ENCODE data around the gene TRAPPC6A.

TRAPPC6A gene

DNA sequence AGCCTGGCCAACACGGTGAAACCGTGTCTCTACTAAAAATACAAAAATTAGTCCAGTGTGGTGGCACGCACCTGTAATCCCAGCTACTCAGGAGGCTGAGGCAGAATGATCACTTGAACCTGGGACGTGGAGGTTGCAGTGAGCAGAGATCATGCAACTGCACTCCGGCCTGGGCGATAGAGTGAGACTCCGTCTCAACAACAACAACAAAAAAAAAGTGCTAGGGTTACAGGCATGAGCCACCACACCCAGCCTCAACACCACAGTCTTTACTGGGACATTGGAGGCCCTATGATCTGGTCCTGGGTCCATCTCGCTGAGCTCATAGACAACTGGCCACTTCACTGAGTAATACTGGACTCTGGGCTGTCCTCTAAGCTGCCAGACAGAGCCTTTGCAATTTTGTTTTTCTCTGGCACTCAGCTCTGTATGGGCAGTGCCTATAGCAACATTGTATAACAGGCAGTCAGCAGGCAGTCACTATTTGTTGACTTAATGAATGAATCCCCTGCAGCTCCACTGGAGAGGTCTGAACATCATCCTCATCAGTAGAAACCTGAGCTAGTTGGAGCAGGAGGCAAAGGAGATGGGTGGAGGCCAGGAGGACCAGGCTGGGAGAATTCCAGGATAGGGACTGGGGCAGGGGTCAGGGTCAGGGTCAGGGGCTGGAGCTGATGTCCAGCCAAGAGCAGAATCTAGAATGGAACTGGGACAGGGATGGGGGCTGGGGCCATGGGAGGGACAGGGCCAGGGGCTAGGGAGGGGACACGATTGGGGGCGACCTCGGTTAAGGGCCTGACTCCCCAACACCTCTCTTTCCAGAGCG, 8.7 kb upstream of the TRAPPC6A start:
- FAIRE-seq (no peak), DNase-seq (ENCODE audit: low spot score) (no peak)

DNA sequence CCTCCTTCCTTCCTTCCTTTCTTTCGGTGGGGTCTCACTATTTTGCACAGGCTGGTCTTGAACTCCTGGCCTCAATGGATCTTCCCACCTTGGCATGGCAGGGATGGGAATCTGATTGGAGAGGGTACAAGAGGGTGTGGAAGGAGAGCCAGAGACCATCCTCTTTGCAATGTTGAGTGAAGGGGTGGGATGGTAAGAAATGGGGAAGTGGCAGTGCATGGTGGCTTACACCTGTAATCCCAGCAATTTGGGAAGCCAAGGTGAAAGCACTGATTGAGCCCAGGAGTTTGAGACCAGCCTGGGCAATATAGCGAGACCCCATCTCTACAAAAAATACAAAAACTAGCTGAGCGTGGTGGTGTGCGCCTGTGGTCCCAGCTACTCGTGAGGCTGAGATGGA, 6.1 kb upstream of the TRAPPC6A start:
- DNase-seq (ENCODE audit: low spot score) (no peak), FAIRE-seq (no peak)

DNA sequence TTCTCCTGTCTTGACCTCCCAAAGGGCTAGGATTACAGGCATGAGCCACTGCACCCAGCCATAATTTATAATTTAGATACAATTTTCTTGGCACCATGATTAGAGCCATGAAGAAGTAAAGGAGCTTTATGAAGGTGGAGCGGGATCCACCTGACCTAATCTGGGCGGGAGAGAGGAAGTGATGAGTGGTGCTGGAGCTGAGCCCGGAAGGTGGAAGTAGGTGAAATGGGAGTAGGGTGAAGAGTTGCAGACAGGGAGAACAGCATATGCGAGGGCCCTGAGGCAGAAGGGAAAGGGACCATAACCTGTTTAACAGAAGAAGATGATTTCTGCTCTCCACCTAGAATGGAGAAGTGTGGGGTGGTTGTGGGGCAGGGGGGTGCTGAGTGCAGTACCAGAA, 4.7 kb upstream of the TRAPPC6A start:
- FAIRE-seq (no peak), DNase-seq (ENCODE audit: low spot score) (no peak)

DNA sequence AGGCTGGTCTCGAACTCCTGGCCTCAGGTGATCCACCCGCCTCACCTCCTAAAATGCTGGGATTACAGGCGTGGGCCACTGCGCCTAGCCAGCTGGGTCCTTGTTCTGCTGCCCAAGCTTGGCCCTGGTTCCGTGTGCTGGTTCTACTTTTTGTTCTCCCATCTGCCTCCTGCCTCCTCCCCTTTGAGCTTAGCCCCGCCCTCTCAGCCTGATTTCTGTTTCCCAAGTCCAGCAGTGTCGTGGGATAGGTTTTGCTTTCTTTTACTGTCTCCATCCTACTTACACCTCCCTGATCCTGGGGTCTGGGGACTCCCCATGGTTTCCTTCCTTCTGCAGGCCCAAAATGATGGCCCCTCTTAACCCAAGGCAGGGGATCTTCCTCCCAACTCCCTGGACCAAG, 2.9 kb upstream of the TRAPPC6A start:
- DNase-seq (ENCODE audit: low spot score) (no peak), FAIRE-seq (no peak)

DNA sequence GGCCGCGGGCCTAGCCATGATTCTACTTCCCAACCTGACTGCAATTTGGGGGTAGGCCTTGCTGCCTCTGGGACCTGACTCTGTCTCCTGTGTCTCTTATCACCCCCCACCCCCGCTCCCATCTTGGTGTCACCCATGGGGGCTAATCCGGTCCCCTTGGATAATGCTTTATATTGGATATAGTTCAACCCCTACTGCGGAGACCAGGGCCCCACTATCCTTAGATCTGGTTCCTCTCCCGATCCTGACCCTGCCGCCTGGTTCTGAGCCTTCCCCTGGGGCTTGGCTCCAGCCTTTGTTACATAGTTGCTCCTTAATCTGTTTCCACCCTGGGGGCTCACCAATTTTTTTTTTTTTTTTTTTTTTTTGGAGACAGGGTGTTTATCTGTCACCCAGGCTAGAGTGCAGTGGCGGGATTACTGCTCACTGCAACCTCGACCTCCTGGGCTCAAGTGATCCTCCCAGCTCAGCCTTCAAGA, 1.9 kb upstream of the TRAPPC6A start:
- DNase-seq (ENCODE audit: low spot score) (no peak), FAIRE-seq (no peak)

DNA sequence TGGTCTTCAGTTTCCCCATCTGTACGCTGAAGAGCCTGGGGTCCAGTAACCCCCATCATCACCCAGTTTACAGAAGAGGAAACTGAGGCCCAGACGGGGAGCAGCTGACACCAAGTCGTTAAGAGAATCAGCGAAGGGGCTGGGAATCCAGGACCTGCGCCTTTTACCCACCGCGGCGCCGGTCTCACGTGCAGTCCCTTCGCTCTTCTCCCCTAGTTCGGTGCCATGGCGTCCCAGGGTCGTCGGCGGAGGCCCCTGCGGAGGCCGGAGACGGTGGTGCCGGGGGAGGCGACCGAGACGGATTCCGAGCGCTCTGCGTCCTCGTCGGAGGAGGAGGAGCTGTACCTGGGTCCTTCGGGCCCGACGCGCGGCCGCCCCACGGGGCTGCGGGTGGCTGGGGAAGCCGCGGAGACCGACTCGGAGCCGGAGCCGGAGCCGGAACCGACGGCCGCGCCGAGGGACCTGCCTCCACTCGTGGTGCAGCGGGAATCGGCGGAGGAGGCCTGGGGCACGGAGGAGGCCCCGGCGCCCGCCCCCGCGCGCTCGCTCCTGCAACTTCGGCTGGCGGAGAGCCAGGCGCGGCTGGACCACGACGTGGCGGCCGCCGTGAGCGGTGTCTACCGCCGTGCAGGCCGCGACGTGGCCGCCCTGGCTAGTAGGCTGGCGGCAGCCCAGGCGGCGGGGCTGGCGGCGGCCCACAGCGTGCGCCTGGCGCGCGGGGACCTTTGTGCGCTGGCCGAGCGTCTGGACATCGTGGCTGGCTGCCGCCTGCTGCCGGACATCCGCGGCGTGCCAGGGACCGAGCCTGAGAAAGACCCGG, 1.2 kb upstream of the TRAPPC6A start:
- FAIRE-seq (no peak), DNase-seq (ENCODE audit: low spot score) (no peak)

DNA sequence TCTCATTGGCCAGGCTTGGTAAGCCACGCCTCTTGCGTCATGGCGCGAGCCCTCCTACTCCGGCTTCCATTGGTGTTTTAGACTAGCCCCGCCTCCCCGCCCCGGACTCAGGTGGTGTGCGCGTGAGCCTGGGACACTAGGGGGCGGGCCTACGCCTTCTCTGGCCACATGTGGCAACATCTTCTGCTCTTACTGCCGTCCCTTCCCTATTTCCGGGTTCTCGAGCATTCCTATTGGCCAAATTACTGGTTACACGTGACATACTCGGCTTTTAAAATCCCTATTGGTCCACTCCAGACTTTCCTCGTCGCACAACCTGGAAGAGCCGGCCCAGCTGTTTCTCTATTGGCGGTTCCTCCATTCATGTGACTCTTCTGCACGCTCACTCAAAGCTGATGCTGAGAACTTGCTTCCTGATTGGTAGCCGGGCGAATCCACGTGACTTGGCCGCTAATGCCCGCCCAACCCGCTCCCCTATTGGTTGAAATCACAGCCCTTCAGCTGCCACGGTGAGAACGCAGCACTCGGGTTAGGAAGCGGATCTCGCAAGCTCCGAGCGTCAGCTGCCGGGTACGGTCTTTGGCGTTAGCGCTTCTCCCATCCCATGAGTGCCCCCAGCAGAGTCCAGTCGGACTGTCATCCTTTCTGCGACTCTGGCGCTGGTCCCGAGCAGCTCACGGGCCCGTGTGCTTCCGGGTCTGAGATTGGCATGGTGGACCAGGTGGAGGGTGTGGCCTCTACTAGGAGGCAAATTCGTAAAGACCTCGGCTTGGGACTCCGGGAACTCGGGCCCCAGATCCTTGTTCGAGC, 430 bp upstream of the TRAPPC6A start, which contains the start of gene BLOC1S3:
Gene BLOC1S3 (plus strand): TSS at position 523 of the 810 bp plus-strand sequence. CDS start 513 bp downstream, outside the sequence.
- FAIRE-seq, result peak; percentile 96
- DNase-seq (ENCODE audit: low spot score), result peak; percentile 100

DNA sequence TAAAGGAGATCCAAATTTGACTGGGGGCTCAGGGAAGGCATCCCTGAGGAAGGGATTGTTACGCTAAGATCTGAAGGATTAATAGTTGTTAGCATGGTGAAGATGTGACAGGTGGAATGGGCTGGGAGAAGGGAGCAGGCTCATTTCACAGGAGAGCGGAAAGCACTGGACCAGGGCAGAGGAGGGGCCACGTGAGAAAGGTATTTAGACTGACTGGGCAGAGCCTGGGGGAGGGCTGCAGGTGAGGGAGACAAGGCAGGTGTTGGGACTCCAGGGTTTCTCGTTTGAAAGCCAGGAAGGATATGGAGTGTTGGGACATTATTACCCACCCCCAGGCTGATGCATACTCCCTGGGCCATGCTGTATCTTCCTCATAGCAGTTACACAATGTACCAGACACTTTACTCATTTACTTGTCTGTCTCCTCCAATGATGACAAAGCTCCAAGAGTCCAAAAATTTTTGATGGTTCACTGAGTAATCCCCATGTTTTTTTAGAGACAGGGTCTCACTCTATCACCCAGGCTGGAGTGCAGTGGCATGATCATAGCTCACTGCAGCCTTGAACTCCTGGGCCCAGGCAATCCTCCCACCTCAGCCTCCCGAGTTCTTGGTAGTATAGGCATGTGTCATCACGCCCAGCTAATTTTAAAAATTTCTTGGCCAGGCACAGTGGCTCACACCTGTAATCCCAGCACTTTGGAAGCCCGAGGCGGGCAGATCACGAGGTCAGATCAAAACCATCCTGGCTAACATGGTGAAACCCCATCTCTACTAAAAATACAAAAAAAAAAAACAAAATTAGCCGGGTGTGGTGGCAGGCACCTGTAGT, 2.3 kb downstream of the TRAPPC6A start:
- FAIRE-seq, result no peak

DNA sequence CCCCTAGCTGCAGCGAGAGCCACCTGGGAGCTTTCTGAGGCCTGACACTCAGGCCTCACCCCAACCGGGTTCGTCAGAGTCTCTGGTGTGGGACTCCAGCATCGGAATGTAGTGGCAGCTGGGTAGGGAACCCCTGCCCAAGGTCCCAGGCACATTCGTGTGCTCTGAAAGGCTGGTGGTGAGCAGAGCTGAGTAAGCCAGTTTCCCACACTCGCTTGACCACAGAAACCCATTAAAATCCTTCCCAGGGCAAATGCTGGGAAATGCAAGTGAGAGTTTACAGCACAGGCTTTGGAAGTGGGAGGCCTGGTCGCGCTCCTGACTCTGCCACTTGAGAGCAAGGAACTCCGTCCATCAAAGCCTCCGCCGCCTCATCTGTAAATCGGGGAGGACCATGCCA, 4.2 kb downstream of the TRAPPC6A start:
- FAIRE-seq, result peak; percentile 88
- peak; percentile 84 for DNase-seq (ENCODE audit: low spot score)

More for the DNA sequence above, 2.3 kb downstream of the TRAPPC6A start:
- no peak for DNase-seq (ENCODE audit: low spot score)

DNA sequence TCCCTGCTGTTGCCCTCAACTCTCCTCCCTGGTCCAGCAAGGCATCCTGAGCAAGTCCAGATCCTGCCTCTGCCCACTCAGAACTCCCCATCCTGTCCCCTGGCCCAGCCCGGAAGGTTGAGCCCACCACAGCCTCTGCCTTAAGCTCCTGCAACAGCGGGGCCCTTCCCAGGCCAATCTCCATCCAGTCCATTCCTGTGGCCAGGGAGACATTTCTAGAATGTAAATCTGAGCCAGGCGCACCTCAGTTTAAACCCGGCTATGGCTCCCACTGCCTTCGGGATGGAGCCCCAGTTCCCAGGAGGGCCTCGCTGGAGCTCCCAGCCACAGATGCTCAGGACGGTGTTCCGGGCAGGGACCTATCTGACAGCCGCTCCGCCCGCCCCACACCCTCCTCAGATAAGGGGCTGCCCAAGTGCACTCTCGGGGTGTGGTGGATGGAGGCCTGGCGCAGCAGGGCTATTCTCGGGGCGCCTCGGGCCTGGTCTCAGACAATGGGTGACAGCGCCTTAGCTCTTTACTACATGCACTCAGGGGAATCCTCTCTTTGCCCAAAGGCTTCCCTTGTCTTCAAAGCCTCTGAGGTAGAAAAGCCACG, 5.3 kb downstream of the TRAPPC6A start:
- no peak for DNase-seq (ENCODE audit: low spot score)
- FAIRE-seq, result no peak

DNA sequence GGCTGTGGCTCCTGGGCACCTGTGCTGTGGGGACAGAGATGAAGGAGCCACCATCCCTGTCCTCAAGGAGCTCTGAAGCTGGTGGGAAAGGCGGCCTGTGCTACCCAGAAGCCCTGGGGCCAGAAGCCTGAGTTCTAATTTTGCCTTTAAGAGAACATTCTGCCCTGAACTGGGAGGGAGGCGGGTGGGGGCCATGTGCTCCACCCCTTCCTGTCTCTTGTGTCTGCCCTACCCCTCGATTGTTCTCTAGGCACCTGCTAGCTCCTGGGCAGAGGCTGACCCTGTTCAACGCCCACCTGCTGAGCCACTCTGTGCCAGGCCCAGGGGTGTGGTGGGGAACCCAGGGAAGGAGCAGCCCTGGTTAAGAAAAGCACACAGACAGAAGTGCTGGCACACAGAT, 5.9 kb downstream of the TRAPPC6A start:
- DNase-seq (ENCODE audit: low spot score) (no peak), FAIRE-seq (no peak)

DNA sequence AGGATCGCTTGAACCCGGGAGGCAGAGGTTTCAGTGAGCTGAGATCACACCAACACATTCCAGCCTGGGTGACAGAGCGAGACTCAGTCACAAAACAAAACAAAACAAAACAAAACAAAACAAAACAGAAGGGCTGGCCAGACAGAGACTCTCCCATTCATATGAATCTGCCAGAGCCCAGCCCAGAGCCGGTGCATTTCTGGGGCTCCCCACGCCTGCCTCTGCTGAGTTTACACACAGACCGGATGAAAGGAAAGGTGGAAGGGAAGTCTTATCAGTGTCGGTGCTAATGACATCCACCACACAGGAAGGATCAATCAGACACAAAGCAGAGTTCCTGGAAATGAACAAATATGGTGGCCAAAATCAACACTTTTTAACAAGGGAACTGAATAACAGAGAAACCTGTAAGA, 6.8 kb downstream of the TRAPPC6A start:
- FAIRE-seq, result no peak
- no peak for DNase-seq (ENCODE audit: low spot score)

DNA sequence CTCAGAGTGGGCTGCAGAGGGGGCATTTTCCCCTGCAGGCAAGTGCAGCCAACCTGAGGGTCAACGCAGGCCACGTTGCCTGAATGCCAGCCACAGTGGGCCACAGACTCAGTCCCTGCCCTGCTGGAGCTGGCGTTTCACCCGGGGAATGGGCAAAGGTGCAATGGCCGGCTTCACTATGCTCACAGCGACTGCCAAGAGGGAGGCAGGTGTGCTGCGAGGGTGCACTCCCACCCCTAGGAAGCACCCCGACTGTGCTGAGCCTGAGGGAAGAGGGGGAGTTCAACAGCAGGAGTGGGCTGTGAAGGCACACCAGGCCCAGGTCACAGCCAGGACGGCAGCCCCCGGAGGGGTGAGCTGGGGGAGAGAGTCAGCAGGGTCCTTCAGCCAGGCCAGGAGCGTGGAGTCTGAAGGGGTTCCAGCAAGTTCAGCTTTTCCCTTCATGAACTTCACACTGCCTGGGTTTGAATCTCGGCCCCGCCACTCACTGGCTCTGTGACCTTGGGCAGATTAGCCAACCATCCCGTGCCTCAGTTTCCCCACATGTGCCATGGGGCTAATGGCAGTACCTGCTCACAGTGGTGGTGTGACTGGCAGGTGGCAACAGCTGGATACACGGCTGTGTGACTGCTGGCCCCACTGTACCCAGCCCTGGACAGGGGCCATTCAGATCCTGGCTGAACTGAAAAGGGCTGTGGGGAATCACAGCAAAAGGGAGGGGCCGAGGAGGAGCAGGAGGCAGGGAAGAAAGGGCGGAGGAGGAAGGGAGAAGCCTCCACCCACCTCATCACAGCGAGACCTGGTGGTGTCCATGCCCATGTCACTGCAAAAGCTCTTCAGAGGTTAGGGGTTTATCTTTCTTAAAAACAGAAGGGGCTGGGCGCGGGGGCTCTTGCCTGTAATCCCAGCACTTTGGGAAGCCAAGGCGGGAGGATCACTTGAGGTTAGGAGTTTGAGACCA, 7.6 kb downstream of the TRAPPC6A start:
- FAIRE-seq (no peak), DNase-seq (ENCODE audit: low spot score) (no peak)

DNA sequence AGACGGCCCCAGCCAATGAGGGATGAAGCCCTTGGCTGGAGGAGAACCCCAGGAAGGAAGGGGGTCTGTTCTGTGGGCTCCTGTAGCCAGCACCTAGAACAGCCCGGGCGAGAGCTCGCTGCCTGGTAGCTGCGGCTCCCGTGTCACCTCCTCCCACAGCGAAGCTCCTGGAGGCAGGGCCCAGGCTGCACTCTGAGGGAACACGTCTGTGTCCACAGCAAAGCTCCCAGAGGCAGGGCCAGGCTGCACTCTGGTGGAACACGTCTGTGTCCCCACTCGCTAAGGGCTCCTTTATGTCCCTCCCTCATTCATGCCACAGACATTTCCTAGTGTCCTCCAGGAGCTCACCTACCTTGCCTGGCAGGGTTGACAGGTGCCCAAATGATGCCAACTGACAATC, 8.4 kb downstream of the TRAPPC6A start:
- DNase-seq (ENCODE audit: low spot score), result no peak
- FAIRE-seq, result no peak

DNA sequence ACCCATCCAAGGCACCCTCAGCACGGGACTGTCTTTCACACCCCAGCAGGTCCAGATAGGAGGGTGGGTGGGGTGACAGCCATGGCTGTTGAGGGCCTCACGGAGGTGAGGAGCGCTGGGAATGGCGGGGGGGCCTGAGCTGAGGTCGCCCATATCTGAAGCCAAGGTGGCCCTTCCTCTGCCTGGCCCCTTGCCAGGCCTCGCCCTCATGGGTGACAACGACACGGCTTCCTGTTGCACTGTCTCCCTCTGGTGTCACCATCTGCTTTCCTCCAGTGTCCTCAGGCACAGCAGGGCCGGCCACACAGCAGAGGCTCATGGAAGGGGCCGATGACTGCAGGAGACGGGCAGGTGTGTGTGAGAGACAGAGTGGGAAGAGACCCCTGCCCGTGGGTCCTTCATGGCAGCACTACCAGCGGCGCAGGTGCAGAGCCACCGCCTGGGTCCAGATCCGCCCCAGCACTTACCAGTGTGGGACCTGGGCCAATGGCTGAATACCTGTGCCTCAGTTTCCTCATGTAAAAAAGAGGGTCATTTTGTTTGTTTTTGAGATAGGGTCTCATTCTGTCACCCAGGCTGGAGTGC, 9.2 kb downstream of the TRAPPC6A start:
- no peak for FAIRE-seq
- DNase-seq (ENCODE audit: low spot score), result no peak

DNA sequence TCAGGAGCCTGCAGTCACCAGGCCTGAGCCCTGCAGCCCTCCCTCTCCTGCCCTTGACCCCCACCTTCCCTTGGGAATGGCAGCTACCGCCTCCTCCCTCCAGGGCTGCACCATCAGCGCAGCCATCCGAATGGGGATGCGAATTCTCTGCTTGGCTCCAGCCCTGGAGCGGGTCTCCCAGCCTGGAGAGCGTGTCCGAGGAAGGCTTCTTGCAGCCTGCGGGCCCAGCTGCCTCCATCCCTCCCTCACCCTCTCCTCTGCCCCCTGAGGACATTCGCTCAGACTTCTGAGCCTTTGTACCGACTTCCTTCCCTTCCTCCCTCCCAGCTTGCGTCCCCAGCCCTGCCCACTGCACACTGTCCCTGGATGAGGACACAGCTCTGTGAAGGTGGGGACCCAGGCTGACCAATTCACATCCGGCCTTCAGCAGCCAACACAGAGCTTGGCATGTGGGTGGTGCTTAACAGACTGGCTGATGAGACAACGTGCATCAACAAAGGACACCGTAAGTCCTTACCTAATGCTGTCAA, 11.2 kb downstream of the TRAPPC6A start:
- no peak for FAIRE-seq

DNA sequence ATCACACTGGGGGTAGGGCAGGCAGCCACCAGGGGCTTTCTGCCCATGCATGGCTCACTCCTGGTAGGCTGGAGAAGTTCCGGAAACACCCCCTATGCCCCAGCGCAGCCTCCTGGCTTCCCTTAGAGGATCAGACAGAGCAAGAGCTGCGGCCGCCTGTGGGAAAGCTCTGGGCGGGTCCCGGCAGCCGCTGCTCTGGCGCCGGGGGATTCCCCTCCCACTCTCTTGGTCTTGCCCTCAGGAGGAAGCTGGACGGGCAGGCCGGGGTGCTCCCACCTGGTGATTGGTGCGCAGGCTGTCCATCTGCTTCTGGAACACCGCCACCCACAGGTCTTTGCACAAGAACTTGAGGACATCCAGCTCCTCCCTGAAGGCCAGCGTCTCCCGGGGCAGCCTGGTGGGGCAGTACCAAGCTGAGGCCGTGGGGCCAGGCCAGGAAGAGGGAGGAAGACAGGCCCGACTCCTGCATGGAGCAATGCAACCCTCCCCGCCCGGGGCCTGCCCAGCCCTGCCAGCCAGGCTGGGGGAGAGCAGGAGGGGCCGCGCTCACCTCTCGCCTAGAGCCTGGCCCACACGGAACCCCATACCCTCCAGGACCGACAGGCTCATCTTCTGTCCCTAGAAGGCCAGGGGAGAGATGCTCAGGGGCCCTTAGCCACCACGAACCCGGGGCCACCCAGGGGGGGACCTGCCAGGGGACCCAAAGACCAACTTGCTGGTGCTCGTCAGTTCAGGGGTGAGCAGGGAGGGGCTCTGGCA, 13.3 kb downstream of the TRAPPC6A start:
- DNase-seq (ENCODE audit: low spot score), result peak; percentile 48
- no peak for FAIRE-seq

More for the DNA sequence above, 11.2 kb downstream of the TRAPPC6A start:
- DNase-seq (ENCODE audit: low spot score), result no peak
